C4-2B (cell line): ENCODE results near the gene KIDINS220.

Experiments
- H3K27ac ChIP-seq: fragments of 450-650 bp; 2 replicates; pipeline ENCODE4 v1.5.1; 2017
- ZFX ChIP-seq: fragments of 450-650 bp; IDR thresholded peaks from 2 replicates; pipeline ENCODE4 v1.6.1; 2017
- TF ChIP-seq, protein P1 (sequence below): fragments of 450-650 bp; conservative IDR thresholded peaks from 2 replicates; pipeline ENCODE4 v1.5.1; 2017; ENCODE audit warnings: mild to moderate bottlenecking

Gene KIDINS220

GRCh38 chr2:8796878-8797550, 40.4 kb downstream of the KIDINS220 start:
- no peak overlapping the region for H3K27ac ChIP-seq
- TF ChIP-seq, protein P1, sequence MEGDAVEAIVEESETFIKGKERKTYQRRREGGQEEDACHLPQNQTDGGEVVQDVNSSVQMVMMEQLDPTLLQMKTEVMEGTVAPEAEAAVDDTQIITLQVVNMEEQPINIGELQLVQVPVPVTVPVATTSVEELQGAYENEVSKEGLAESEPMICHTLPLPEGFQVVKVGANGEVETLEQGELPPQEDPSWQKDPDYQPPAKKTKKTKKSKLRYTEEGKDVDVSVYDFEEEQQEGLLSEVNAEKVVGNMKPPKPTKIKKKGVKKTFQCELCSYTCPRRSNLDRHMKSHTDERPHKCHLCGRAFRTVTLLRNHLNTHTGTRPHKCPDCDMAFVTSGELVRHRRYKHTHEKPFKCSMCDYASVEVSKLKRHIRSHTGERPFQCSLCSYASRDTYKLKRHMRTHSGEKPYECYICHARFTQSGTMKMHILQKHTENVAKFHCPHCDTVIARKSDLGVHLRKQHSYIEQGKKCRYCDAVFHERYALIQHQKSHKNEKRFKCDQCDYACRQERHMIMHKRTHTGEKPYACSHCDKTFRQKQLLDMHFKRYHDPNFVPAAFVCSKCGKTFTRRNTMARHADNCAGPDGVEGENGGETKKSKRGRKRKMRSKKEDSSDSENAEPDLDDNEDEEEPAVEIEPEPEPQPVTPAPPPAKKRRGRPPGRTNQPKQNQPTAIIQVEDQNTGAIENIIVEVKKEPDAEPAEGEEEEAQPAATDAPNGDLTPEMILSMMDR = no peak
- no peak for TF ChIP-seq ZFX

DNA sequence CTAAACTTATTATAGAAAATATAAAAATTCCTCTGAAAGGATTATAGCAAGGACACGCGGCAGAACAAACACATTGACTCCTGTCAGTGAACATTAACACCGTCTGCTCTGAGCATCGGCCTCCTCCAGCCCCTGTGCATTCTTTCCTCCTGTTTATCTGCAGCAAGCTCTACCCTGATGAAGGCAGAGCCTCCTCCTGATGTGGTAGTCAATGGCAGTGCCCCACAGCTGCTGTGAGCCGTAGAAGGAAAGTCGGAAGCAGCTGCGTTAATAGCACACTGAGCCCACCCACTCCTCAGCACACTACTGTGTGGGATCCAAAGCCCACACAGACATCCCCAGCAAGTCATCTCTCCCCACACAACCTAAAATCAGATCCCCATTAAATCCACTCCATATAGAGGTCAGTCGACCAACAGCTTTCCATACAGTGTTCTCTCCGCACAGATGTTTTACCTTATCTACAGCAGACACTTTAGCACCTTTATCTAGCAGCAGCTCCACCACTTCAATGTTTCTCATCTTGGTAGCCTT, 41.0 kb downstream of the KIDINS220 start:
- no peak for TF ChIP-seq ZFX
- TF ChIP-seq, protein P1 = no peak

DNA sequence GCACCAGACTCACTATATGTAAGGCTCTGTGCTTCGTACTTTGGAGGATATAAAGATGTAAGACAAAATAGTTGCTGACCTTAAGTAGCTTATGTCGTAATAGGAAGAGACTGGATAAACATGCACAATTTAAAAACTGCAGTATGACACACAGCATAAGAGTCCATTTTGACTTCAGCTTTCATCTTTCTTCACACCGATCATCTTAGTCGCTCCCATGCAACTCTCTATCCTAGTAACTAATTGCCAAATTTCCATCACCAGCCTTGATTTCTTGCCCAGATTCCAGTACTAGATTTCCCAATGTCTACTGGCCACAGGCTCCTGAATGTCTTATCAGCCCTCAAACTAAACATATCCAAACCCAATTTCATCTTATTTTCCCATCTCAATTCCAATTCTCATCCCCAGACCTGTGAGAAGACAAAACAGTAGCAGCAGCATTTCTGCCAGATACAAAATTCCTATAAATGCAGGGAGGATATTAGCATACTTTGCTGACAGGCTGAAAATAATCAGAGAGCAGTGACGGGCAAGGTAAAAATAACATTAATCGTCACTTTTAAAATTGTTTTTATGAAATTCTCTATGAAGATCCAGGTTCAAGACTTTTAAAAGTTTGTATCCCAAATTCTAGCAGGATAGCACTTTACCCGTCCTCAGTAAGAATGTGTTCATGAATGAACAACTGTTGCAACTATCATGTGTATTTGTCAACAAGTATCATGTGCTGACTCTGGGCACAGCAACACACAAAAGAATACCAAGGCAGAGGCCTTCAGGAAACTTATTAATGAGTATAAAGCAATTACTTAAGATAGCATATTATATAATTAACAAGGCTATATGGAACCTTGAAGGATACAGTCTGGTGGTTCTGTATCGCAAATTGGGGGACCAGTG, 42.2 kb downstream of the KIDINS220 start:
- TF ChIP-seq ZFX = no peak
- TF ChIP-seq, protein P1 = no peak
- no peak overlapping the region for H3K27ac ChIP-seq

More for the DNA sequence above, 41.0 kb downstream of the KIDINS220 start:
- no peak overlapping the region for H3K27ac ChIP-seq

GRCh38 chr2:8790739-8791162, 46.7 kb downstream of the KIDINS220 start:
- no peak overlapping the region for H3K27ac ChIP-seq
- no peak for TF ChIP-seq ZFX

- no peak overlapping the region for H3K27ac ChIP-seq
- no peak for TF ChIP-seq ZFX
- TF ChIP-seq, protein P1 = no peak
Observed at GRCh38 chr2:8786463-8786862, 51.0 kb downstream of the KIDINS220 start.

DNA sequence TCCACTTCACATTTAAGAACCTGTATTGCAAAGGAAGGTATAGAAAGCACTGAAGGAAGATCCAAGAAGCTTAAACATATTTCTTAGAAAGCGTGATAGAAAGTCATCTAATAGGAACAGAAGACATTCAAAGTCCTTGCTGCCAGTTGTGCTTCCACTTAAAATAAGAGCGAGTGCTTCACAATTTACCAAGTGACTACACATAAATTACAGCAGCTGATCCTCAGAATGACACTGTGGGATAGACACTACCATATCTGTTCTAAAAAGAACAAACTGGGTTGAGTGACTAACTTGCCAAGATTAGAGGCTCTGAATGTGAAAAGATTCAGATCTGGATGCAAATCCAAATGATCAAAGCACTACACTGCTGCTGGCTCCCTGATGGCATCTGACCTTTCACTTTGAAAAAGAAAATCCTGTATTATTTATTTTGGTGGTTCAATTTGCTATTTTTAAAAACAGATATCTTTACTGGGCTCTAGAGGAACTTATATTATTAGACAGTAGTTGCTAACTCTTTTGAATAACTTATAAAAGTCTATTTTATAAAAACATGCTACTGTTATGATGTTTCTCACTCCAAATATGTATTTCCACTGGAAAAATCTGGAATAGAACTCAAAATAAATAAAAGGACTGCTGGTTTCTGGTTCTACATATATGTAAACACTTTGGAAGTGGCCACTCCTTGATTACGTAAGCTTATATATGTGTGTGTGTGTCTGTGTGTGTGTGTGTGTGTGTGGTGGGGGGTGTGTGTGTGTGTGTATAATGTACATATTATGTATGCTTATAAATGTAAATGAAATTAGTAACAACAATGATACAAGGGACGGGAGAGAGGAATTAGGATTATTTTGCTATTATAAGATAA, 57.4 kb downstream of the KIDINS220 start:
- TF ChIP-seq, protein P1 = no peak
- no peak for TF ChIP-seq ZFX
- no peak overlapping the region for H3K27ac ChIP-seq

GRCh38 chr2:8774371-8774770, 63.0 kb downstream of the KIDINS220 start:
- TF ChIP-seq, protein P1 = no peak
- no peak for TF ChIP-seq ZFX
- H3K27ac ChIP-seq = no peak overlapping the region
